Heart right ventricle (tissue), 16 donors: ENCODE results near the gene RNF213. TPM values are rescaled to one million over a fixed set of nuclear protein-coding genes. Genes with fewer than 3 reads are reported as not detected.

Experiments
- ATAC-seq, 8 donors: fragments of 200-7000 bp; cut with Tn5 transposase; one replicate each; pipeline ENCODE4 v1.9.1; 2020; ENCODE audit warnings: mild to moderate bottlenecking in 8 of 8, moderate library complexity in 8 of 8, moderate number of reproducible peaks in 1 of 8
- DNase-seq, 2 donors: peaks; one replicate each; pipeline ENCODE4 v3.0.0-alpha.2; 2020
- H3K27ac ChIP-seq, 10 donors: fragments of 200-600 bp; sonication (generic) in 2 of 10; one replicate each; pipeline versions ENCODE4 v1.5.0 to v1.8.0; 2020 to 2022; ENCODE audit warnings: mild to moderate bottlenecking in 3 of 10
- H3K27me3 ChIP-seq, 7 donors: fragments of 200-600 bp; one replicate each; pipeline ENCODE4 v1.8.0; 2021 to 2022; ENCODE audit warnings: mild to moderate bottlenecking in 2 of 7
- H3K36me3 ChIP-seq, 9 donors: fragments of 200-600 bp; sonication (generic) in 1 of 9; one replicate each; pipeline versions ENCODE4 v1.5.0 to v1.8.0; 2020 to 2022; ENCODE audit warnings: mild to moderate bottlenecking in 2 of 9
- H3K4me1 ChIP-seq, 9 donors: fragments of 200-600 bp; sonication (generic) in 1 of 9; one replicate each; pipeline versions ENCODE4 v1.5.0 to v1.8.0; 2020 to 2022; ENCODE audit warnings: mild to moderate bottlenecking in 4 of 9
- H3K4me3 ChIP-seq, 10 donors: fragments of 200-600 bp; sonication (generic) in 2 of 10; one replicate each; pipeline versions ENCODE4 v1.5.0 to v1.8.0; 2020 to 2022; ENCODE audit warnings: mild to moderate bottlenecking in 7 of 10, moderate library complexity in 2 of 10
- H3K9me3 ChIP-seq, 11 donors: fragments of 200-600 bp in 10 of 11; sonication (generic) in 2 of 11; one replicate each; pipeline versions ENCODE4 v1.5.0 to v1.8.0; 2013 to 2022; ENCODE audit warnings: mild to moderate bottlenecking in 2 of 11, control low read depth in 1 of 11, moderate library complexity in 1 of 11
- CTCF ChIP-seq, 9 donors: fragments of 200-600 bp; sonication (generic) in 2 of 9; IDR thresholded peaks; one replicate each; pipeline versions ENCODE4 v1.5.0 to v1.8.0; 2021 to 2022; ENCODE audit warnings: antibody characterized with exemption in 9 of 9, mild to moderate bottlenecking in 5 of 9, moderate library complexity in 1 of 9
- WGBS, 2 donors: extraction: QIAGEN DNeasy Blood & Tissue Kit; methylation state at CpG; one replicate each; pipeline ENCODE4 v1.1.7; 2013; ENCODE audit warnings: inconsistent platforms in 1 of 2; 5-methylcytosine and 5-hydroxymethylcytosine counted together
- intact Hi-C, 10 donors: fragments of 100-400 bp; cut with DNase I; formaldehyde crosslinking; loops; one replicate each; pipeline versions ENCODE4 v1.11.1 to v1.14.2; 2022
- polyA plus RNA-seq, 2 donors: library from polyadenylated mRNA; stranded (reverse); fragments of 200-250 nt; gene quantifications; one replicate each; pipeline ENCODE4 v1.2.3, GENCODE V29; 2013
- total RNA-seq, 10 donors: library from RNA; stranded (reverse); fragmentation: NEBNext Ultra II Directional in 3 of 10; extraction: Animal tissue kit (Norgen Biotek cat#: 25700) in 3 of 10; gene quantifications; one replicate each; pipeline versions ENCODE4 v1.2.1 to v1.2.4, GENCODE V29; 2021 to 2023
- donor health status: Arrhythmogenic right ventricular cardiomyopathy.
- donor health status: ischemic (EF 13 %, LVEDD 7.1; RV severe dilation, severe dysfunction).
- donor health status: healthy with polysubstance abuse.
- donor health status: DM: no; HTN: yes; CAD: no.
- donor health status: DM: no; HTN: no; CAD: no.
- donor health status: ischemic (EF 25% LVEDD 6.9; RV normal size, moderate dysfunction).
- donor health status: ischemic (EF 25% LVEDD 5.7; RV mildly dilated, moderate dysfunction).
- donor health status: healthy.
- donor health status: DM: yes; HTN: yes; CAD: no.
- donor health status: Ischemic cardiomyopathy.
- donor health status: ischemic (EF 35%, LVEDD 5.7; RV mildly dilated, moderate dysfunction).
- donor health status: nonischemic (EF 11% LVEDD 7.7; RV severe dilation, severe dysfunction).
- donor health status: DM: yes; HTN: yes; CAD: no.
- donor health status: PGD.
- donor health status: ischemic (EF 29% LVEDD 5.4; RV normal size, mild dysfunction).
- donor health status: nonischemic (EF 23%, LVEDD 6.1; RV moderate dilation, normal function).

RNF213 gene
- total and polyA plus RNA-seq, 12 donors = 13.1 to 97.0 (median 31.7) TPM

- Histone ChIP-seq H3K4me3 (peak overlapping the region in 1 of 10 donors; percentile 23), H3K27me3 (no peaks in the 10 kb centered on the region), H3K9me3 (no peaks in the 10 kb centered on the region), H3K36me3 (peaks cover 6 to 100% (median 72%) of the 10 kb centered on the region in 9 donors), H3K4me1 (peaks cover 0 to 21% (median 5%) of the 10 kb centered on the region in 9 donors), H3K27ac (peak overlapping the region in 6 of 10 donors; percentile 1 to 61 (median 38))
- 91 to 94% methylated on average over 28 of the region's 28 CpGs for WGBS, 2 donors
- ATAC-seq (peak in 5 of 8 donors; percentile 12 to 46 (median 13)), DNase-seq (no peak)
- intact Hi-C loops = no loop called here
- no peak for TF ChIP-seq CTCF (IDR thresholded peaks at IDR 0.05)
These were observed 103.0 kb downstream of the RNF213 start for GRCh38 chr17:80363518-80364090.

DNA sequence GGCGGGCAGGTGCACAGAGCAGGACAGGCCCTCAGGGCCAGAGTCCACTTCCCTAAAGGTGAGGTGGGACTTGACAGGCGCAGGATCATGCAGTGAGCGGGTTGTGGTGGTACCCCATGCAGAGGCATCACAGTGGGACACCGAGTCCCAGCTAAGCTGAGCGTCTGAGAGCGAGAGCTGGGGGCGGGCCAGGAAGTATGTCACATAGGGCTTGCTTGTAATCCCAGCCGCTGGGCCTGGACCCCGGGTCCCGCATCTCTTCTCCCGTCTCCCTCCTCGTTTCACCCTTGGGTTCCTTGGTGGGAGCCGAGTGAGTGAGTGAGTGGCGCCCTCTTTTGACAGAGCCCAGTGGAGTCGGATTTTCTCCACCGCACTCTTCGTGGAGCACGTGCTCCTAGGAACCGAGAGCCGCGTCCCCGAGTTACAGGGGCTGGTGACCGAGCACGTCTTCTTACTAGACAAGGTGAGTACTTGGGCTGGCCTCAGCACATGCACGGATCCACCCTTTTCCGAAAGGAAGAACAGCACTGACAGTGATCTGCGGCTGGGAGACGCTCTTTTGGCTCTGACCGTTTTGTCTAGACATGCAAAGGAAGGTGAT is 103.5 kb downstream of the RNF213 start:
- 83 to 85% methylated on average over 29 of the region's 29 CpGs for WGBS, 2 donors

DNA sequence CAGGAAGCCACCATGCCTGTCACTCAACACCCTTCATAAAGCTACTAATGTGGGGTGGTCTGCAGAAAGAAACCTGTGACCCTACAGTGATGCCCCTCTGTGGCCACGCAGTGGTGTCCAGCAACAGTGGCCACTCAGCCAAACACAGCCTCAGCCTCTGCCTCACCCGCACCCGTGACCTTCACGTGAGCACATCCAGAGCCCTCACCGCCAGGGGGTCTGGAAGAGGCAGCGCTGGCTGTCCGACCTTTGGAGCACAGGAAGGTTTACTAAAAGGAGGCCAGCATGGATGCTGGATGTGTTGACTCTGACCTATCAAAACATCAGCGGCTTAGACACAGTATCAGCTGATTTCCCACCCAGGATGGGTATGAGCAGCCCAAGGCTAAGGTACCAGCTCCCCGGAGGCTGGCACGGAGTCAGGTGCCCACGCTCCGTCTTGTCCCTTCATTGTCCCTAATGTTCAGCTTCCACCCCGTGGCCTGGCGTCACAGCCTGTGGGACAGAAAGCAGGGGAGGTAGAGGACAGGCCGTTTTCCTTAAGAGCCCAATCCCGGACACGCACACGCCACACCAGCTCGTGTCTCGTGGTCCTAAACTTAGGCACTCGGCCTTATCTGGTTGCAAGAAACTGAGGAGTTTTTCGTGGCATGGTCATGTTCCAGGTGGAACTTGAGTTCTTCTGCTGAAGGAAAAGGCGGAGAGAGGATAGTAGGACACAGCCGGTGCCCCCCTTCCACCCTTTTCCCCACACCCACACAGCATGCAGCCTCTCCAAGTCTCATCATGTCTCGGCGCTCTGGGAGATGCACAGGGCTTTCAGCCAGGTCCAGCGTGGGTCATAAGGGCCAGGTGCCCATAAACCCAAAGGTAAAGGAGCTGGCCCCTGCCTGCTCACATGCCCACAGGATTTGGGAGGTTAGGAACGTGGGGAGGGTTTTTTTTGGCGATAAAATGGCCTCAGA is 104.6 kb downstream of the RNF213 start:
- 85 to 90% methylated on average over 29 of the region's 29 CpGs for WGBS, 2 donors
- Histone ChIP-seq H3K27ac (no peak overlapping the region), H3K27me3 (no peaks in the 10 kb centered on the region), H3K36me3 (peaks cover 6 to 100% (median 75%) of the 10 kb centered on the region in 9 donors), H3K9me3 (no peaks in the 10 kb centered on the region), H3K4me1 (peaks cover 0 to 21% (median 5%) of the 10 kb centered on the region in 9 donors), H3K4me3 (no peak overlapping the region)
- intact Hi-C loops = no loop called here
- no peak for TF ChIP-seq CTCF (IDR thresholded peaks at IDR 0.05)
- ATAC-seq = no peak
- no peak for DNase-seq

More for the DNA sequence above, 103.5 kb downstream of the RNF213 start:
- Histone ChIP-seq H3K9me3 (no peaks in the 10 kb centered on the region), H3K27me3 (no peaks in the 10 kb centered on the region), H3K4me3 (no peak overlapping the region), H3K27ac (peak overlapping the region in 3 of 10 donors; percentile 1 to 47 (median 40)), H3K4me1 (peaks cover 0 to 21% (median 5%) of the 10 kb centered on the region in 9 donors), H3K36me3 (peaks cover 8 to 100% (median 72%) of the 10 kb centered on the region in 9 donors)
- peak in 4 of 8 donors; percentile 9 to 33 (median 21) for ATAC-seq
- intact Hi-C loops = no loop called here
- peak in 7 of 9 donors; percentile 18 to 42 (median 27) for TF ChIP-seq CTCF (IDR thresholded peaks at IDR 0.05)
- no peak for DNase-seq

- Histone ChIP-seq H3K36me3 (peaks cover 5 to 100% (median 71%) of the 10 kb centered on the region in 9 donors), H3K27me3 (no peaks in the 10 kb centered on the region), H3K27ac (no peak overlapping the region), H3K4me1 (peaks cover 0 to 21% (median 5%) of the 10 kb centered on the region in 9 donors), H3K9me3 (no peaks in the 10 kb centered on the region), H3K4me3 (no peak overlapping the region)
- no peak for TF ChIP-seq CTCF (IDR thresholded peaks at IDR 0.05)
- ATAC-seq = no peak
- 82 to 86% methylated on average over 11 of the region's 11 CpGs for WGBS, 2 donors
- intact Hi-C loops = no loop called here
- DNase-seq = no peak
These were observed 105.3 kb downstream of the RNF213 start for GRCh38 chr17:80365983-80366382.
